IMR-90 (cell line): ENCODE results near the gene MGAT5B.

Experiments used
- FOS ChIP-seq: fragments of 150-350 bp; IDR thresholded peaks from 2 replicates; pipeline ENCODE4 v1.6.1; 2016; ENCODE audit warnings: low read depth, low read length
- MAZ ChIP-seq: IDR thresholded peaks from 2 replicates; pipeline ENCODE4 v1.6.1; 2012; ENCODE audit warnings: low read depth, mild to moderate bottlenecking, low read length, improper control_type of control experiment, moderate library complexity, borderline replicate concordance
- POLR2A ChIP-seq: IDR thresholded peaks from 2 replicates; pipeline ENCODE4 v1.6.1; 2012; ENCODE audit warnings: mild to moderate bottlenecking, low read depth, low read length
- RCOR1 ChIP-seq: IDR thresholded peaks from 2 replicates; pipeline ENCODE4 v1.6.1; 2012; ENCODE audit warnings: mild to moderate bottlenecking, low read length, improper control_type of control experiment; ENCODE audit not compliant: insufficient replicate concordance
- RFX5 ChIP-seq: IDR thresholded peaks from 2 replicates; pipeline ENCODE4 v1.8.0; 2012; ENCODE audit warnings: low read depth, mild to moderate bottlenecking, low read length, moderate library complexity
- SMC3 ChIP-seq: fragments of 150-350 bp; IDR thresholded peaks from 2 replicates; pipeline ENCODE4 v1.6.1; 2016; ENCODE audit warnings: low read depth, mild to moderate bottlenecking, antibody characterized with exemption, low read length, moderate library complexity
- TF ChIP-seq, protein P1 (sequence below): conservative IDR thresholded peaks from 2 replicates; pipeline ENCODE4 v1.5.1; 2012; ENCODE audit warnings: mild to moderate bottlenecking, low read depth, low read length, improper control_type of control experiment
- TF ChIP-seq, protein P2 (sequence below): fragments of 150-350 bp; IDR thresholded peaks from 2 replicates; pipeline ENCODE4 v1.6.1; 2017; ENCODE audit warnings: mild to moderate bottlenecking, antibody characterized with exemption, low read length, low read depth

DNA sequence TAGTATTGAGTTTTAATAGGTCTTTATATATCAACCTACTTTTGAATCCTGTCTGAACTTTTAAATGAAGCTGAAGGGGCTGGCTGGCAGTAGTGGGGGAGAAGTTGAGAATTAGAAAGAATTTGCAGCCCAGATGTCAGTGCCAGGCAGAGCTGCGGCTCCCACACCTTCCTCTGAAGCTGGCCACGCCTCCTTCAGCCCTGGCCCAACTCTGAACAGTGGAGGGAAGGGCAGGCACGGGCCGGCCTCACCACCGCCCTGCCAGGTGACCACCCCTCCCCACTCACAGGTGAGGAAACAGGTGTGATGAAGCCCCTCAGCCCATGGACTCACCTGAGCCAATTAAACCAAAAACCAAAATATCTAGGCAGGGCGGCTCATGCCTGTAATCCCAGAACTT is 87.0 kb downstream of the MGAT5B start:
- TF ChIP-seq, protein P1, sequence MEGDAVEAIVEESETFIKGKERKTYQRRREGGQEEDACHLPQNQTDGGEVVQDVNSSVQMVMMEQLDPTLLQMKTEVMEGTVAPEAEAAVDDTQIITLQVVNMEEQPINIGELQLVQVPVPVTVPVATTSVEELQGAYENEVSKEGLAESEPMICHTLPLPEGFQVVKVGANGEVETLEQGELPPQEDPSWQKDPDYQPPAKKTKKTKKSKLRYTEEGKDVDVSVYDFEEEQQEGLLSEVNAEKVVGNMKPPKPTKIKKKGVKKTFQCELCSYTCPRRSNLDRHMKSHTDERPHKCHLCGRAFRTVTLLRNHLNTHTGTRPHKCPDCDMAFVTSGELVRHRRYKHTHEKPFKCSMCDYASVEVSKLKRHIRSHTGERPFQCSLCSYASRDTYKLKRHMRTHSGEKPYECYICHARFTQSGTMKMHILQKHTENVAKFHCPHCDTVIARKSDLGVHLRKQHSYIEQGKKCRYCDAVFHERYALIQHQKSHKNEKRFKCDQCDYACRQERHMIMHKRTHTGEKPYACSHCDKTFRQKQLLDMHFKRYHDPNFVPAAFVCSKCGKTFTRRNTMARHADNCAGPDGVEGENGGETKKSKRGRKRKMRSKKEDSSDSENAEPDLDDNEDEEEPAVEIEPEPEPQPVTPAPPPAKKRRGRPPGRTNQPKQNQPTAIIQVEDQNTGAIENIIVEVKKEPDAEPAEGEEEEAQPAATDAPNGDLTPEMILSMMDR = no peak
- no peak for TF ChIP-seq POLR2A
- TF ChIP-seq SMC3 = no peak
- TF ChIP-seq, protein P2, sequence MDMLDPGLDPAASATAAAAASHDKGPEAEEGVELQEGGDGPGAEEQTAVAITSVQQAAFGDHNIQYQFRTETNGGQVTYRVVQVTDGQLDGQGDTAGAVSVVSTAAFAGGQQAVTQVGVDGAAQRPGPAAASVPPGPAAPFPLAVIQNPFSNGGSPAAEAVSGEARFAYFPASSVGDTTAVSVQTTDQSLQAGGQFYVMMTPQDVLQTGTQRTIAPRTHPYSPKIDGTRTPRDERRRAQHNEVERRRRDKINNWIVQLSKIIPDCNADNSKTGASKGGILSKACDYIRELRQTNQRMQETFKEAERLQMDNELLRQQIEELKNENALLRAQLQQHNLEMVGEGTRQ = no peak
- TF ChIP-seq RCOR1 = no peak
- TF ChIP-seq FOS = no peak
- no peak for TF ChIP-seq MAZ
- TF ChIP-seq RFX5 = no peak
